Lower lobe of right lung (tissue), 2 donors: Measurements from ENCODE around the gene NCR1. TPM values are rescaled to one million over a fixed set of nuclear protein-coding genes. Genes with fewer than 3 reads are reported as not detected.

Source experiments
- ATAC-seq, 2 donors: fragments of 200-7000 bp; cut with Tn5 transposase; one replicate each; pipeline ENCODE4 v1.9.1; 2020 to 2022; ENCODE audit warnings: mild to moderate bottlenecking in 2 of 2, moderate library complexity in 2 of 2
- DNase-seq: peaks from one replicate; pipeline ENCODE4 v3.0.0-alpha.2; 2020
- H3K27ac ChIP-seq: fragments of 200-600 bp; one replicate; pipeline ENCODE4 v1.8.0; 2022
- H3K27me3 ChIP-seq: fragments of 200-600 bp; one replicate; pipeline ENCODE4 v1.8.0; 2022; ENCODE audit warnings: low read depth
- H3K36me3 ChIP-seq: fragments of 200-600 bp; one replicate; pipeline ENCODE4 v1.8.0; 2022; ENCODE audit warnings: mild to moderate bottlenecking
- H3K4me1 ChIP-seq: fragments of 200-600 bp; one replicate; pipeline ENCODE4 v1.8.0; 2022
- H3K4me3 ChIP-seq: fragments of 200-600 bp; one replicate; pipeline ENCODE4 v1.8.0; 2022; ENCODE audit warnings: mild to moderate bottlenecking
- H3K9me3 ChIP-seq: fragments of 200-600 bp; one replicate; pipeline ENCODE4 v1.8.0; 2022
- intact Hi-C: fragments of 100-400 bp; cut with DNase I; formaldehyde crosslinking; loops from one replicate; pipeline ENCODE4 v1.11.0; 2022
- total RNA-seq: library from RNA; stranded (reverse); fragmentation: NEBNext Ultra II Directional; extraction: Animal tissue kit (Norgen Biotek cat#: 25700); gene quantifications from one replicate; pipeline ENCODE4 v1.2.1, GENCODE V29; 2021
- TF ChIP-seq, protein P1 (sequence below): fragments of 200-600 bp; IDR thresholded peaks from one replicate; pipeline ENCODE4 v1.8.0; 2022; ENCODE audit warnings: antibody characterized with exemption, mild to moderate bottlenecking
- donor health status: DM: no; HTN: yes; CAD: no; lungs with severe emphysema.

NCR1 gene
- total RNA-seq, 1 donor from 2014 or later: 2.4 TPM

- Histone ChIP-seq H3K9me3 (no peaks in the 10 kb centered on the region), H3K27ac (no peak overlapping the region), H3K4me3 (no peak overlapping the region), H3K27me3 (no peaks in the 10 kb centered on the region), H3K4me1 (no peaks in the 10 kb centered on the region), H3K36me3 (no peaks in the 10 kb centered on the region)
- no peak for ATAC-seq
- intact Hi-C loops: no loop called here
- TF ChIP-seq, protein P1, sequence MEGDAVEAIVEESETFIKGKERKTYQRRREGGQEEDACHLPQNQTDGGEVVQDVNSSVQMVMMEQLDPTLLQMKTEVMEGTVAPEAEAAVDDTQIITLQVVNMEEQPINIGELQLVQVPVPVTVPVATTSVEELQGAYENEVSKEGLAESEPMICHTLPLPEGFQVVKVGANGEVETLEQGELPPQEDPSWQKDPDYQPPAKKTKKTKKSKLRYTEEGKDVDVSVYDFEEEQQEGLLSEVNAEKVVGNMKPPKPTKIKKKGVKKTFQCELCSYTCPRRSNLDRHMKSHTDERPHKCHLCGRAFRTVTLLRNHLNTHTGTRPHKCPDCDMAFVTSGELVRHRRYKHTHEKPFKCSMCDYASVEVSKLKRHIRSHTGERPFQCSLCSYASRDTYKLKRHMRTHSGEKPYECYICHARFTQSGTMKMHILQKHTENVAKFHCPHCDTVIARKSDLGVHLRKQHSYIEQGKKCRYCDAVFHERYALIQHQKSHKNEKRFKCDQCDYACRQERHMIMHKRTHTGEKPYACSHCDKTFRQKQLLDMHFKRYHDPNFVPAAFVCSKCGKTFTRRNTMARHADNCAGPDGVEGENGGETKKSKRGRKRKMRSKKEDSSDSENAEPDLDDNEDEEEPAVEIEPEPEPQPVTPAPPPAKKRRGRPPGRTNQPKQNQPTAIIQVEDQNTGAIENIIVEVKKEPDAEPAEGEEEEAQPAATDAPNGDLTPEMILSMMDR: no peak
- no peak for DNase-seq
Observed at GRCh38 chr19:54959840-54960239, 53.9 kb downstream of the NCR1 start.

Other genes with a start within 250 kb of the NCR1 start
- 43.7 TPM for gene LILRB4, start 243.2 kb upstream of the NCR1 start, total RNA-seq
- not detected for gene KIR3DL3, start 181.7 kb upstream of the NCR1 start, total RNA-seq
- 0.38 TPM for gene KIR2DL3, start 167.6 kb upstream of the NCR1 start, total RNA-seq
- gene KIR2DL1, start 136.4 kb upstream of the NCR1 start, total RNA-seq: 0.83 TPM
- gene KIR2DL4, start 102.5 kb upstream of the NCR1 start, total RNA-seq: 0.38 TPM
- gene KIR3DL1, start 89.7 kb upstream of the NCR1 start, total RNA-seq: 0.71 TPM
- 0.38 TPM for gene KIR2DS4, start 73.5 kb upstream of the NCR1 start, total RNA-seq
- gene KIR3DL2, start 55.7 kb upstream of the NCR1 start, total RNA-seq: not detected
- 6.7 TPM for gene FCAR, start 31.9 kb upstream of the NCR1 start, total RNA-seq
- gene NLRP7, start 41.4 kb downstream of the NCR1 start, total RNA-seq: 0.15 TPM
- 22.7 TPM for gene NLRP2, start 60.2 kb downstream of the NCR1 start, total RNA-seq
- 0.95 TPM for gene GP6, start 132.1 kb downstream of the NCR1 start, total RNA-seq
- gene RDH13, start 157.0 kb downstream of the NCR1 start, total RNA-seq: 26.0 TPM
- 28.1 TPM for gene EPS8L1, start 169.7 kb downstream of the NCR1 start, total RNA-seq
- 103 TPM for gene PPP1R12C, start 211.5 kb downstream of the NCR1 start, total RNA-seq
- not detected for gene TNNT1, start 243.1 kb downstream of the NCR1 start, total RNA-seq